ENCODE measurements around the gene IFNA10. TPM values are rescaled to one million over a fixed set of nuclear protein-coding genes. Genes with fewer than 3 reads are reported as not detected.
"Not testable (repeated sequence)": the region's sequence is repeated elsewhere in the genome, so short reads cannot be mapped to it uniquely, and the experiment has no call there.

The IFNA10 gene
- total and polyA plus RNA-seq, 9 of the 15 experiments (the other 6 are each of a cell fraction or from before 2014, with no cell fraction given): not detected

GRCh38 chr9:21205204-21205603 is 1.7 kb downstream of the IFNA10 start:
- Histone ChIP-seq H3K9ac (ENCODE audit: insufficient read depth in 1 of 2, low read depth in 2 of 2, low read length in 2 of 2) (no peak overlapping the region), H3K36me3 (ENCODE audit: control insufficient read depth, insufficient read depth, low read length) (no peaks in the 10 kb centered on the region), H4K20me1 (replicated peaks; ENCODE audit: control insufficient read depth, insufficient read depth, low read length) (no peaks in the 10 kb centered on the region), H3K4me2 (ENCODE audit: insufficient read depth, low read length) (no peak overlapping the region), H3K79me2 (ENCODE audit: control insufficient read depth, insufficient read depth, low read length) (no peaks in the 10 kb centered on the region), H3K9me1 (ENCODE audit: control insufficient read depth, insufficient read depth, low read length) (no peaks in the 10 kb centered on the region), H3K9me3 (replicated peaks; ENCODE audit: control insufficient read depth, insufficient read depth, low read depth, low read length) (no peaks in the 10 kb centered on the region), H3K4me1 (replicated peaks in 1 of 2; ENCODE audit: control insufficient read depth in 2 of 2, insufficient read depth in 2 of 2, low read length in 2 of 2) (no peaks in the 10 kb centered on the region), H3K4me3 (no peak overlapping the region), H3K27ac (ENCODE audit: extremely low read depth, low read depth, low read length) (no peak overlapping the region), H2AFZ (ENCODE audit: low read depth, low read length) (no peak overlapping the region), H3K27me3 (ENCODE audit: control insufficient read depth in 2 of 2, insufficient read depth in 2 of 2, low read length in 2 of 2) (no peaks in the 10 kb centered on the region)
- in situ Hi-C loops (cut with MboI): no loop called here
- no peak for TF ChIP-seq RBM34 (IDR thresholded peaks at IDR 0.05; ENCODE audit: borderline replicate concordance, insufficient read depth, low read length)
- TF ChIP-seq ZNF780A (CRISPR knock-in tag; IDR thresholded peaks at IDR 0.05): no peak
- no peak for TF ChIP-seq RBM39 (optimal IDR thresholded peaks at IDR 0.05; ENCODE audit: low read depth, low read length)
- TF ChIP-seq CREB3 (tag; conservative IDR thresholded peaks at IDR 0.05; ENCODE audit: low read depth): no peak
- TF ChIP-seq STAT5A (IDR thresholded peaks at IDR 0.05; ENCODE audit: borderline replicate concordance, low read length): no peak
- no peak for TF ChIP-seq HDAC8 (tag; IDR thresholded peaks at IDR 0.05)
- TF ChIP-seq SIX5 (IDR thresholded peaks at IDR 0.05; ENCODE audit: borderline replicate concordance in 1 of 2, insufficient read depth in 1 of 2, low read depth in 1 of 2, low read length in 2 of 2): no peak
- TF ChIP-seq KHSRP (IDR thresholded peaks at IDR 0.05): no peak
- TF ChIP-seq E2F4 (CRISPR knock-in tag; IDR thresholded peaks at IDR 0.05; ENCODE audit: low read depth): no peak
- no peak for TF ChIP-seq PYGO2 (tag; IDR thresholded peaks at IDR 0.05)
- no peak for TF ChIP-seq IRF2 (CRISPR knock-in tag; IDR thresholded peaks at IDR 0.05)
- TF ChIP-seq ILK (tag; IDR thresholded peaks at IDR 0.05; ENCODE audit: borderline replicate concordance, low read depth): no peak
- no peak for TF ChIP-seq ZNF174 (CRISPR knock-in tag; IDR thresholded peaks at IDR 0.05)
- TF ChIP-seq LCOR (CRISPR knock-in tag; IDR thresholded peaks at IDR 0.05): no peak
- DNase-seq (ENCODE audit: extremely low read depth in 1 of 4, low spot score in 3 of 4): no peak
- no TSS peak for BruUV-seq (replicated peaks)
- intact Hi-C loops (cut with micrococcal nuclease): no loop called here
- POLR2A ChIA-PET: no interaction called here
- no peak for FAIRE-seq
- CTCF ChIA-PET (ENCODE audit: low intra/inter-chr PET ratio): no interaction called here
- no peak for ATAC-seq

- H4K20me1 ChIP-seq (replicated peaks; ENCODE audit: control insufficient read depth, insufficient read depth, low read length); H3K9me3 ChIP-seq (replicated peaks; ENCODE audit: control insufficient read depth, insufficient read depth, low read depth, low read length); ATAC-seq; FAIRE-seq; H3K9ac ChIP-seq (ENCODE audit: insufficient read depth in 1 of 2, low read depth in 2 of 2, low read length in 2 of 2); H3K36me3 ChIP-seq (ENCODE audit: control insufficient read depth, insufficient read depth, low read length); H3K4me2 ChIP-seq (ENCODE audit: insufficient read depth, low read length); H3K4me3 ChIP-seq; H3K27me3 ChIP-seq (ENCODE audit: control insufficient read depth in 2 of 2, insufficient read depth in 2 of 2, low read length in 2 of 2); in situ Hi-C loops (cut with MboI); H2AFZ ChIP-seq (ENCODE audit: low read depth, low read length); CTCF ChIA-PET (ENCODE audit: low intra/inter-chr PET ratio); H3K4me1 ChIP-seq (replicated peaks in 1 of 2; ENCODE audit: control insufficient read depth in 2 of 2, insufficient read depth in 2 of 2, low read length in 2 of 2); H3K9me1 ChIP-seq (ENCODE audit: control insufficient read depth, insufficient read depth, low read length); BruUV-seq (replicated peaks); intact Hi-C loops (cut with micrococcal nuclease); H3K79me2 ChIP-seq (ENCODE audit: control insufficient read depth, insufficient read depth, low read length); H3K27ac ChIP-seq (ENCODE audit: extremely low read depth, low read depth, low read length); DNase-seq (ENCODE audit: extremely low read depth in 1 of 4, low spot score in 3 of 4); POLR2A ChIA-PET: not testable (repeated sequence)
- WGBS (ENCODE audit: insufficient coverage, low coverage, missing lambda C conversion rate): no CpG with 5 or more reads among the region's 4 CpGs
Observed at GRCh38 chr9:21202105-21202504, 4.8 kb downstream of the IFNA10 start, which contains the start of gene IFNA7. TSS of gene IFNA7 (minus strand) at chr9:21202205. CDS start at chr9:21202165, 40 bp downstream.
